Vagina (tissue), 2 donors: ENCODE results near the gene AUP1.

Experiments
- POLR2A ChIP-seq, 2 donors: fragments of 450-650 bp; IDR thresholded peaks; one replicate each; pipeline ENCODE4 v1.6.1; 2017; ENCODE audit warnings: antibody characterized with exemption in 2 of 2, mild to moderate bottlenecking in 2 of 2, moderate library complexity in 2 of 2
- POLR2AphosphoS5 ChIP-seq, 2 donors: sonication (generic); formaldehyde crosslinking; IDR thresholded peaks; one replicate each; pipeline ENCODE4 v1.9.0; 2017; ENCODE audit warnings: antibody characterized with exemption in 2 of 2, mild to moderate bottlenecking in 2 of 2, low read depth in 1 of 2; ENCODE audit not compliant: insufficient read depth in 1 of 2
- TF ChIP-seq, protein P1 (sequence below), 3 experiments: fragments of 450-650 bp in 2 of 3; fragments of 200-600 bp in 1 of 3; sonication (generic) in 1 of 3; IDR thresholded peaks; one replicate each; pipeline ENCODE4 v1.5.1; 2017 to 2019; ENCODE audit warnings: antibody characterized with exemption in 3 of 3, mild to moderate bottlenecking in 2 of 3, moderate library complexity in 2 of 3

DNA sequence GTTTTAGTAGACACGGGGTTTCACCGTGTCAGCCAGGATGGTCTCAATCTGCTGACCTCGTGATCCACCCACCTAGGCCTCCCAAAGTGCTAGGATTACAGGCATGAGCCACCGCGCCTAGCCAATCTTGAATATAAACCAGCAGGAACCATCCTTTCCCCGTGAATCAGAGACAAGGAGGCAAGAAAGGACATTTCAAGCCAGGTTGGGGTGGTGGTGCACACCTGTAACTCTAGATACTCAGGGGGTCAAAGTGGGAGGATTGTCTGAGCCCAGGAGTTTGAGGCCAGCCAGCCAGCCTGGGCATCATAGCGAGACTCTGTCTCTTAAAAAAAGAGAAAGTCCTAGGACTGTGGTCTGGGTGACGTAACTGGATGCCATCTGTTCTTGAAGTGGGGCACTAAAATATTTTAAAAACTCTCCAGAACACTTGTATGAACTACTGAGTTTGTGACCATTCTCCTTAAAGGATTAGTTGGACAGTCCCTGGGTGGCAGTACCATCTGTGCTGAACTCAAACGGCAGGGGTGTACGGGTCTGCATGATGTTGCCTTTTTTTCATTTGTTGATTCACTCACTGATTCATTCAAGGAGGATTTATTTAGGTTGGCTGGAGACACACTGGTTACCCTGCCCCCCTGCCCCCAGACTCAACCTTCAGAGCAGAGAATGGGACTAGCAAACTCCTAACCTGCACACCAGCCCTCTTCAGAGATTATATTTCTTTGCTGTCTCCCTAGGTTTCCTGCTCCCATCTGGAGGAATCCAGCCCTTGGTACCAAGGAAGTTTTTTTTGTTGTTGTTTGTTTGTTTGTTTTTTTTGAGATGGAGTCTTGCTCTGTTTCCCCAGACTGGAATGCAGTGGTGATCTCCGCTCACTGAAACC lies 18.2 kb downstream of the AUP1 start:
- TF ChIP-seq, protein P1, sequence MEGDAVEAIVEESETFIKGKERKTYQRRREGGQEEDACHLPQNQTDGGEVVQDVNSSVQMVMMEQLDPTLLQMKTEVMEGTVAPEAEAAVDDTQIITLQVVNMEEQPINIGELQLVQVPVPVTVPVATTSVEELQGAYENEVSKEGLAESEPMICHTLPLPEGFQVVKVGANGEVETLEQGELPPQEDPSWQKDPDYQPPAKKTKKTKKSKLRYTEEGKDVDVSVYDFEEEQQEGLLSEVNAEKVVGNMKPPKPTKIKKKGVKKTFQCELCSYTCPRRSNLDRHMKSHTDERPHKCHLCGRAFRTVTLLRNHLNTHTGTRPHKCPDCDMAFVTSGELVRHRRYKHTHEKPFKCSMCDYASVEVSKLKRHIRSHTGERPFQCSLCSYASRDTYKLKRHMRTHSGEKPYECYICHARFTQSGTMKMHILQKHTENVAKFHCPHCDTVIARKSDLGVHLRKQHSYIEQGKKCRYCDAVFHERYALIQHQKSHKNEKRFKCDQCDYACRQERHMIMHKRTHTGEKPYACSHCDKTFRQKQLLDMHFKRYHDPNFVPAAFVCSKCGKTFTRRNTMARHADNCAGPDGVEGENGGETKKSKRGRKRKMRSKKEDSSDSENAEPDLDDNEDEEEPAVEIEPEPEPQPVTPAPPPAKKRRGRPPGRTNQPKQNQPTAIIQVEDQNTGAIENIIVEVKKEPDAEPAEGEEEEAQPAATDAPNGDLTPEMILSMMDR (IDR thresholded peaks at IDR 0.05): no peak
- TF ChIP-seq POLR2A (IDR thresholded peaks at IDR 0.05): no peak
- TF ChIP-seq POLR2AphosphoS5 (IDR thresholded peaks at IDR 0.05; ENCODE audit: insufficient read depth in 1 of 2, low read depth in 1 of 2): no peak
